ENCODE data around the gene EXOSC3. TPM values are rescaled to one million over a fixed set of nuclear protein-coding genes. Genes with fewer than 3 reads are reported as not detected.
"Not testable (repeated sequence)": the region's sequence is repeated elsewhere in the genome, so short reads cannot be mapped to it uniquely, and the experiment has no call there.

Gene EXOSC3
- total RNA-seq, 2 donors from 2014 or later: 27.4 to 51.1 TPM

GRCh38 chr9:37812773-37813379 is 28.0 kb upstream of the EXOSC3 start:
- Histone ChIP-seq H3K4me1 (no peaks in the 10 kb centered on the region), H3K27ac (no peak overlapping the region), H3K4me3 (no peak overlapping the region), H3K9ac (ENCODE audit: low read depth in 2 of 2, low read length in 2 of 2) (no peak overlapping the region), H3K9me3 (no peaks in the 10 kb centered on the region), H3K36me3 (no peaks in the 10 kb centered on the region), H3K27me3 (no peaks in the 10 kb centered on the region)
- DNase-seq: no peak
- intact Hi-C loops (cut with DNase I): no loop called here
- no peak for TF ChIP-seq CTCF (IDR thresholded peaks at IDR 0.05)

GRCh38 chr9:37811906-37812476 is 27.1 kb upstream of the EXOSC3 start:
- DNase-seq: no peak
- TF ChIP-seq CTCF (IDR thresholded peaks at IDR 0.05): no peak
- intact Hi-C loops (cut with DNase I): no loop called here

GRCh38 chr9:37809676-37810075 is 24.8 kb upstream of the EXOSC3 start:
- DNase-seq; intact Hi-C loops (cut with DNase I): not testable (repeated sequence)

More at GRCh38 chr9:37811906-37812476, 27.1 kb upstream of the EXOSC3 start:
- H3K9ac ChIP-seq (ENCODE audit: low read depth in 2 of 2, low read length in 2 of 2): no peak overlapping the region
- H3K27me3 ChIP-seq: no peaks in the 10 kb centered on the region
- no peak overlapping the region for H3K27ac ChIP-seq
- no peaks in the 10 kb centered on the region for H3K9me3 ChIP-seq
- H3K4me1 ChIP-seq: no peaks in the 10 kb centered on the region
- no peak overlapping the region for H3K4me3 ChIP-seq
- no peaks in the 10 kb centered on the region for H3K36me3 ChIP-seq

GRCh38 chr9:37806271-37806670 is 21.4 kb upstream of the EXOSC3 start:
- Histone ChIP-seq H3K4me3 (no peak overlapping the region), H3K4me1 (peaks cover 14% of the 10 kb centered on the region), H3K9ac (ENCODE audit: low read depth in 2 of 2, low read length in 2 of 2) (no peak overlapping the region), H3K27ac (no peak overlapping the region), H3K27me3 (no peaks in the 10 kb centered on the region), H3K9me3 (no peaks in the 10 kb centered on the region), H3K36me3 (no peaks in the 10 kb centered on the region)
- TF ChIP-seq CTCF (IDR thresholded peaks at IDR 0.05): no peak
- intact Hi-C loops (cut with DNase I): no loop called here
- DNase-seq: no peak

More at GRCh38 chr9:37809676-37810075, 24.8 kb upstream of the EXOSC3 start:
- H3K9ac ChIP-seq (ENCODE audit: low read depth in 2 of 2, low read length in 2 of 2); H3K9me3 ChIP-seq; H3K4me1 ChIP-seq; H3K4me3 ChIP-seq; H3K36me3 ChIP-seq; H3K27ac ChIP-seq; H3K27me3 ChIP-seq: not testable (repeated sequence)

GRCh38 chr9:37801959-37802711 is 17.3 kb upstream of the EXOSC3 start:
- Histone ChIP-seq H3K4me3 (peak overlapping the region; percentile 97), H3K4me1 (peaks cover 14% of the 10 kb centered on the region), H3K36me3 (no peaks in the 10 kb centered on the region), H3K27ac (no peak overlapping the region), H3K27me3 (no peaks in the 10 kb centered on the region), H3K9me3 (no peaks in the 10 kb centered on the region), H3K9ac (ENCODE audit: low read depth in 2 of 2, low read length in 2 of 2) (peak overlapping the region in 1 of 2 donors; percentile 83)
- DNase-seq: no peak
- intact Hi-C loops (cut with DNase I): no loop called here
- TF ChIP-seq CTCF (IDR thresholded peaks at IDR 0.05): no peak
